GM18867 (cell line): ENCODE measurements around the gene FOXP1.

Experiments used
- ATAC-seq: cut with Tn5 transposase; IDR thresholded peaks from one replicate; pipeline ENCODE4 v1.9.1; 2021; ENCODE audit warnings: mild to moderate bottlenecking, moderate library complexity; ENCODE audit not compliant: unreplicated experiment

The FOXP1 gene

GRCh38 chr3:71587958-71588357 lies 4.4 kb upstream of the FOXP1 start:
- ATAC-seq = no peak

DNA sequence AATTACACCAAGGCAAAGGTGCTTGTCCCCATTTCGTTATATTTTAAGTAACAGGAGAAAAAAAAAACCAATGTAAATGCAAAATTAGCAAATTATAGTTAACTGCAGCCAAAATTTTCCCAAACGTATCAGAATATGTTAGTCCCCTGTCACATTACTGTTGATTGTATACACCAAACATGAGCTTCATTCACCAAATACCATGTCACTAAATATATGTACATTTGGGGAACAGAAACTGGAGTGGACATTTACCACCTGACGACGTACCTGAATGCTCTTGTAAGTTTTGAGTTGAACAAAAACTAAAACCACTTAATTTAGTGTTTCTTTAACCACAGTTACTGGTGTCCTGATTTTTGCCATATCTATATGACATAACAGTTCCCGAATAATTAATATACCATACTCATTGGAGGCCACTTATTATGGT lies 3.3 kb upstream of the FOXP1 start:
- no peak for ATAC-seq

DNA sequence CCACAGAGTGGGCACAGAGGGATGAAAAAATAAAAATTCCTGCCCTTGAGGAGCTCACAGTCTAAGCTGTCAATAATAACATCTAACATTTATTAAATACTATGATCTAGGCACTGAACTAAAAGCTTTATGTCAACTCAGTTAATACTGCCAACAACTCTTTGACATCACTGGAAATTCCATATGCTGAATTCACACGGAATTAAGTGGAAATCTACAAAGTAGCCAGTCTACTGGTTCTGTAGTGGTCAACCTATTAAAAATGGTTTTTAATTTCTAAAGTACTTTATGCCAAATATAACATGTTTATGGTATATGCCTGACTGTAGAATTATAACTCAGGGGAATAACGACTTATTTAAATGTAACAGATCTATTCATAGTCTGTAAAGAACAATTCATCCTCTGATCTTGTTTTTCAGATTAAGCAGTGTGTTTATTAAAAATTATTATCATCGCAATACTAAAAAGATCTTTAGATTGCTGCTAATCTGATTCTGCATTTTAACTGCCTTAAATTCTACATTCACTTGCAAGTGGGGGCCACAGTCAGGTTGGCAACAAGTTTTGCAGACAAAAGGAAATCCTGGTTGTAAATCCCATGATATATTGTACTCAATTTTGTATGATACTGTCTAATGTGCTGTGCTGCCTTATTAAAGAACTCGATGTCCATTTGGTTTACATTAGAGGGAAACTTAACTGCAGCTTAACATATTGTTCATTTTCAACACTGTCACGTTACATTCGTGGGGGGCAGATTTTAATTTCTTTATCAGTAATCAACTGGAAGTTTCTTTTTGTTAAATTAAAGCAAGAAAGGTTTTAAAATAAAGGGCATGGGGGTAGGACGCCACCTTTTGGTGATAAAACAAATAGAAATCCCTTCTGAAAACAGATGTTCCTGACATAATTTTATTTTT lies 2.6 kb upstream of the FOXP1 start:
- no peak for ATAC-seq

GRCh38 chr3:71585131-71585530 lies 1.6 kb upstream of the FOXP1 start:
- no peak for ATAC-seq

GRCh38 chr3:71584394-71585011 lies 975 bp upstream of the FOXP1 start:
- ATAC-seq = no peak

- ATAC-seq = no peak
These were observed 639 bp downstream of the FOXP1 start for GRCh38 chr3:71582612-71583565.

GRCh38 chr3:71582036-71582611 lies 1.4 kb downstream of the FOXP1 start:
- no peak for ATAC-seq

- no peak for ATAC-seq
These were observed 2.0 kb downstream of the FOXP1 start for GRCh38 chr3:71581457-71582035.

- ATAC-seq = no peak
These were observed 2.7 kb downstream of the FOXP1 start for GRCh38 chr3:71580636-71581456.

GRCh38 chr3:71579935-71580406 lies 3.6 kb downstream of the FOXP1 start:
- ATAC-seq = no peak

DNA sequence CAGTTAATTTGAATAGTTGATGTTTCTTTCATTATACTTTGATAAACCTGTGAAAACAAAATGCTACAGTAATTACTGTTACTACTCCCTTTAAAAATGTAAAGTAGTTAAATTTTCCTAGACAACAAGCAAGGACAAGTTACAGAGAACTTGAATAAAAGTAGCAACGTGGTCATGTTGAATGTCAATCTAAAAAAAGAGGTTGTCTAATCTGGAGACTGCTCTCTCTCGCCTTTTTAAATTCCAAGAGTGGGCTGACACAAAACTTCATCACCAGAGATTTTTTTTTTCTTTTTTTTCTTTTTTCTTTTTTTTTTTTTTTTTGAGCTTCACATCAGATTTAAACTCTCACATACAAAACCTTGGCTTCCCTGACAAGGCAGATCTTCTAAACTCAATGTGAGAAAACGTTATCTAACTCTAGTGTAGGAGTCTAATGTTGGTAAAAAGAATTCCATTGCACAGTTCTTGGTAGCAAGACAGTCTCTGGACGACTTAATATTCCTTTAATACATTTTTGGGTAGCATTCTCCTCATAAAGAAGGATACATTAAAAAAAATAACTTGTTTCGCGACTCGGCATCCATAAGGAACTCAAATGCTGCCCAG lies 4.1 kb downstream of the FOXP1 start:
- ATAC-seq = no peak

DNA sequence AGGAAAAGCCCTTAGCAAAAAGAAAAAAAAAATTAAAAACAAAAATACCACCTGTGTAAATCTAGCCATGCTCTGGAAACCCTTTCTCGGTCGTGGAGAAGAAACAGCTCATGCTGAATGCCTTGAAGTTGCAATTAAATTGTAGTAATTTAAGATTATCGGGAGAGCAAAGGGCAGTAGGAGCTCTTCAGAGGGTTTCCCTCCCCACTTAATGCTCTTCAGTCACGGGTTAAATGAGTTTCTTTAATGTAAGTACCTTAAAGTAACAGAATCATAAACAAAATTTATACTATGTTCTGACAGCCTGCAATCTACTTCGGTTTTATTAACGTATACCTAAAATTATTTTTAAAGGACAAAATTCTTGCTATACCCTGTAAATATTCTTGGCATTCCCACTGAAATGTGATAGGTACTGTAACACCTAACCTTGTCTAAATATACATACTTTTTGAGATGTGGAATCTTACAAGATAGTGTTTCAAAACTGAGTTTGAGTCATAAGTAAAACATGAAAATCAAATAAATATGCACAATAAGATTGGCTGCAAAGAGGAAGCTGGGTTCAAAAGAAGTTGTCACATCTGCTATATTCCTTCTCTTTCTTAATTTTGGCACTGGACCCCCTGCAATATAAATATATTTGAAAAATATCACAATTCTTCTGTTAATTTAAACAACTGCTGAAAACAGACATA lies 5.3 kb downstream of the FOXP1 start:
- ATAC-seq = no peak

DNA sequence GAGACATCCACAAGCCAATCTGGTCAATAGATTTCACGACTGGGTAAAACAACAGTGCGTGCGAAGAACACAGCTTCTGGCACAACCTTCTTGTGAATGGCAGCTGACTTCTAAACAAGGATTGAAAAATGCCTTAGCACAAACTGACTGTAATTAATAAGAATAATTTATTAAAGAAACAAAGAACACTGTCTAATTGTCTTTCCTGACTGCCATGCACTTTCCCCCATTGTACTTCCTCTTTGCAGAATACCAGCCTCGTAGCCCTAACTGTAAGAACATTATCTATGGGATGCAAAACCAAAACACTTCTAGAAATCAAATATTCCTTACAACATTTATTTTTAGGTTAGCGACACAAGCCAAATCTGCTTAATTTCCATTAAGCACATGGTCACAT lies 6.5 kb downstream of the FOXP1 start:
- ATAC-seq = no peak

- ATAC-seq = no peak
These were observed 8.1 kb downstream of the FOXP1 start for GRCh38 chr3:71575433-71575832.

DNA sequence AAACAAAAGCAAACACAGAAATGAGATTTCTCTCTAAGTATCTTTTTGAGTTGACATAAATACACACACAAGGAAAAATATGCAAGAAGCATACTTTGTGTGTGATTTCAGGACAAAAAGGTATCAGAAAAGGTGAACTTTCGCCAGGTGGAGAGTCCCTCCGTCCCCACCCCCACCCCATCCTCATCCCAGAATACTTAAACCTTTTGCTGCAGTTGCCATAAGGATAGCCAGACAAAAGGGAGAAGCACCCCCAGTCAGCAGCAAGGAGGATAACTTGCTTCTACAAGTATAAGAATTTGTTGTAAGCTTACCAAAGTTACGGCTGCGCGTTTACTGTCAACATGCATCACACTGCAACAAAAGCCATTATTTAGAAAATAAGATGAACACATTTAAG lies 10.3 kb downstream of the FOXP1 start:
- no peak for ATAC-seq

DNA sequence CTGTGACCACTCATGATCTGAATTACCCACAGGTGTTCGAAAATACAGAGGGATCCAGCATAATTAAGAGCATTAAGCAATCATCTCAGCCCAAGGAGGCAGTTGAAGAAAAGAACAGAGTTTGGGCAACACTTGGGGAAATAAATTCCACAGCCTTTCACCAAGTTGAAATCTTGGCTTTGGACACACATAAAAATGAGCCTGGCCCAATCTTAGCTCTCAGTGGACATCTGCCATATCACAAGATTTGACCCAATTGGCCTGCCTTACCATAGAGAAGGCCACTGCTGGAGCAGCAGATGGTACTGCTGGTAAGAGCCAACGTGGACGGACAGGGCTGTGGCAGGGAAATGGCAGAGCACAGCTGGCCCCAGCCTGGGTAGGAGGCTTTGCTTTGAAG lies 13.0 kb downstream of the FOXP1 start:
- no peak for ATAC-seq

- ATAC-seq = no peak
These were observed 15.3 kb downstream of the FOXP1 start for GRCh38 chr3:71568207-71568606.

GRCh38 chr3:71566776-71567175 lies 16.8 kb downstream of the FOXP1 start:
- no peak for ATAC-seq
